A673 (cell line): Measurements from ENCODE around the gene FKTN.

Experiments
- EZH2 ChIP-seq: fragments of 200-600 bp; sonication (generic); IDR thresholded peaks from 2 replicates; pipeline ENCODE4 v1.6.1; 2017; ENCODE audit warnings: borderline replicate concordance, low read depth, mild to moderate bottlenecking, mixed read lengths, antibody characterized with exemption, low read length; ENCODE audit not compliant: poor library complexity, severe bottlenecking
- TF ChIP-seq, protein P1 (sequence below): fragments of 300-800, 200-600 bp; sonication (generic); conservative IDR thresholded peaks from 2 replicates; pipeline ENCODE4 v1.5.1; 2017; ENCODE audit warnings: low read depth, mild to moderate bottlenecking, antibody characterized with exemption, low read length, moderate library complexity, mixed read lengths

DNA sequence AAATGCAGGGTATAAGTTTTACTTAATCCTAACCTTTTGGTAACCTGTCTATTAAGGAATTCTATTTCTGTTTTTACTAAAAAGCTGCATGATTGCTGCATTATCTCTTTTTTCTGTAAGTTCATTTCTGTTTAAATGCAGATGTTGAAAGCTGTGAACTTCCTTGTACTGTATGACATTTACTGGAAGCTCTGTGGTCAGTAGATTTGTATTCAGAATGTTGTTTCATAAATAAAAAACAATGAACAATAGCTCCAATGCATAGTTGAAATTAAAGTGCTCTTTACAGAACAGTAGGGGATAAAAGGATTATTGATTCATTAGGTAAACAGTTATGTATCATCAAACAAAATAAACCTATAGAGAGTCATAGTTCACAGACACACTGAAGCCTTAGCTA, 46.5 kb upstream of the FKTN start:
- TF ChIP-seq, protein P1, sequence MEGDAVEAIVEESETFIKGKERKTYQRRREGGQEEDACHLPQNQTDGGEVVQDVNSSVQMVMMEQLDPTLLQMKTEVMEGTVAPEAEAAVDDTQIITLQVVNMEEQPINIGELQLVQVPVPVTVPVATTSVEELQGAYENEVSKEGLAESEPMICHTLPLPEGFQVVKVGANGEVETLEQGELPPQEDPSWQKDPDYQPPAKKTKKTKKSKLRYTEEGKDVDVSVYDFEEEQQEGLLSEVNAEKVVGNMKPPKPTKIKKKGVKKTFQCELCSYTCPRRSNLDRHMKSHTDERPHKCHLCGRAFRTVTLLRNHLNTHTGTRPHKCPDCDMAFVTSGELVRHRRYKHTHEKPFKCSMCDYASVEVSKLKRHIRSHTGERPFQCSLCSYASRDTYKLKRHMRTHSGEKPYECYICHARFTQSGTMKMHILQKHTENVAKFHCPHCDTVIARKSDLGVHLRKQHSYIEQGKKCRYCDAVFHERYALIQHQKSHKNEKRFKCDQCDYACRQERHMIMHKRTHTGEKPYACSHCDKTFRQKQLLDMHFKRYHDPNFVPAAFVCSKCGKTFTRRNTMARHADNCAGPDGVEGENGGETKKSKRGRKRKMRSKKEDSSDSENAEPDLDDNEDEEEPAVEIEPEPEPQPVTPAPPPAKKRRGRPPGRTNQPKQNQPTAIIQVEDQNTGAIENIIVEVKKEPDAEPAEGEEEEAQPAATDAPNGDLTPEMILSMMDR: no peak
- TF ChIP-seq EZH2: no peak
